ENCODE results near the gene TMEM201.

TMEM201 gene

GRCh38 chr1:9600861-9601834, 12.4 kb downstream of the TMEM201 start:
- no peak for DNase-seq

GRCh38 chr1:9601942-9602793, 13.5 kb downstream of the TMEM201 start:
- DNase-seq: no peak

- DNase-seq: no peak
Measured at GRCh38 chr1:9602794-9603167, 14.1 kb downstream of the TMEM201 start.

GRCh38 chr1:9603307-9603706, 14.6 kb downstream of the TMEM201 start:
- no peak for DNase-seq

GRCh38 chr1:9603766-9604753, 15.3 kb downstream of the TMEM201 start:
- no peak for DNase-seq

- no peak for DNase-seq
Measured at GRCh38 chr1:9604836-9605235, 16.1 kb downstream of the TMEM201 start.

GRCh38 chr1:9605946-9606455, 17.3 kb downstream of the TMEM201 start:
- no peak for DNase-seq

- DNase-seq: no peak
Measured at GRCh38 chr1:9606458-9606857, 17.7 kb downstream of the TMEM201 start.

- no peak for DNase-seq
Measured at GRCh38 chr1:9606948-9607347, 18.2 kb downstream of the TMEM201 start.

GRCh38 chr1:9607352-9607751, 18.6 kb downstream of the TMEM201 start:
- no peak for DNase-seq

- no peak for DNase-seq
Measured at GRCh38 chr1:9609998-9610397, 21.3 kb downstream of the TMEM201 start.

- DNase-seq: no peak
Measured at GRCh38 chr1:9610548-9610947, 21.8 kb downstream of the TMEM201 start.

GRCh38 chr1:9611716-9612115, 23.0 kb downstream of the TMEM201 start:
- DNase-seq: no peak

- DNase-seq: no peak
Measured at GRCh38 chr1:9612162-9612845, 23.6 kb downstream of the TMEM201 start.

- no peak for DNase-seq
Measured at GRCh38 chr1:9612871-9613624, 24.3 kb downstream of the TMEM201 start.

GRCh38 chr1:9613625-9614299, 25.1 kb downstream of the TMEM201 start:
- DNase-seq: no peak

GRCh38 chr1:9615316-9616063, 26.8 kb downstream of the TMEM201 start:
- DNase-seq: peak; percentile 47 to 69

GRCh38 chr1:9618909-9619679, 30.4 kb downstream of the TMEM201 start:
- DNase-seq: no peak

- no peak for DNase-seq
Measured at GRCh38 chr1:9621032-9621431, 32.3 kb downstream of the TMEM201 start.

Data from inflammatory macrophage treated with lipopolysaccharide for 1 hour (primary cell).